SKM-1 treated with dmso at 0.1 percent for 144 hours (cell line): ENCODE data around the gene TMEM117.

Source experiments
- DNase-seq: peaks from one replicate; lab custom pipeline; 2025; ENCODE audit not compliant: unreplicated experiment; lab: John Stamatoyannopoulos, UW

Gene TMEM117

DNA sequence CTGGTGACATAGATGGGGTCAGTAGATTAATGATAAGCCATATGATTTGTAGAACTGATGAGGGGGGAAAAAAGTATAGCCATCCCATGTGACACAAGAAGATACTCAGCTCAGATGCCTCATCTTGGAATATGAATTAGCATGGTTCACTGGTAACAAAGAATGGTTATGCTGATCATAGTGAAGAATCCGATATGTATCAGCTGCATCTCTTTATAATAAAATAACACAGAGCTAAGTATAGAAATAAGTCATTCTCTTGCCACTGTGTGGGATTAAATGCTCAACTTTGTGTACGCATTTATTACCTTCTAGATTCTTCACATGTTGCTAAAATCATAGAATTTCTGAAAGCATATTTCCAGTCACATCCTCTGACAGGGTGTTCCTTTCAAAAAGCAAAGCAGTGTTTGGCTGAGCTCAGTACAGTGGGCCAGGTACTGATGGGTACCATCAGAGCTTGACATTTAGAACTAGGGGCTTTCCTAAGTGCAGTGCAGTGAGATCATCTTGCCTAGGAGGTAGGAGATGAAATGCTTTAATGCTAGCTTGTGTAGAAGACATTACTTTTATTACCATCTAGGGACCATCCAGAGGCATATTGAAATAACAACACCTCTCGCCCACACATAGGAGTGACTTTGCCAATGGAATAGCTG, 256.2 kb downstream of the TMEM117 start:
- DNase-seq, result no peak

- no peak for DNase-seq
Measured at GRCh38 chr12:44098786-44099185, 262.9 kb downstream of the TMEM117 start.

DNA sequence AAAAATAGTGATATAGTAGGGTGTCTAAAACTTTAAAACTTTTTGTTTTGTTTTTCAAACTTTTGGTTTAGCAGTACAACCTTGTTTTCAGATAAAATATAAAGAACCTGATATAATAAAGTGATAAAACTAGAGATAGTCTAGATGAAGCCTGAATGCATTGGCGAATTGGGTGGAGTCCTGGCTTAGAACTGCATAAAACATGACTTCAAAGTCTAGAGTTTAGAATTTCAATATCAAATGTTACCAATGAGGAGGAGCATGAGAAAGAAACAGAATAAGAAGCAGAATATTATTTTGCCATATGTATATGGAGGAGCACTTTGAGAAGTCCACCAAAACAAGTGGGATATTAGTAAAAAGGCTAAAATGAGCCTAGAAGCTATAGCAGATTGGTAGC, 263.6 kb downstream of the TMEM117 start:
- no peak for DNase-seq

GRCh38 chr12:44100264-44100663, 264.4 kb downstream of the TMEM117 start:
- DNase-seq, result no peak

DNA sequence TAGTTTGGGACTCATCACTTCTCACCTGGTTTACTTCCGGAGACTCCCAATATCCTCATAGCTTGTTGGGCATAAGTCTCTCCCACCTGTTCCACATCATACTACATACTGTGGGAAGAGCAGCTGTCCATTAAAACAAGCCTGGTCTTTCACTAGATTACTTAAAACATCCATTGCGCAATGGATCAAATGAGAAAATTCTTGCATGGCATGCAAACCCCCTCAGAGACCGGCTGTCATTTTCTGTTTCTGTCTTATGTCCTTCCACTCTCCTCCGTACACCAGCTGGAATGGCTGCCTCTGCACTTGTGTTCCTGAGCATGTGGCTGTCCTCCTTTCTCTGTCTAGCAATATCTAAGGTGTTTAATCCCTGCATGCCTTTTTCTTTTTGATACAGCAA, 265.6 kb downstream of the TMEM117 start:
- no peak for DNase-seq

DNA sequence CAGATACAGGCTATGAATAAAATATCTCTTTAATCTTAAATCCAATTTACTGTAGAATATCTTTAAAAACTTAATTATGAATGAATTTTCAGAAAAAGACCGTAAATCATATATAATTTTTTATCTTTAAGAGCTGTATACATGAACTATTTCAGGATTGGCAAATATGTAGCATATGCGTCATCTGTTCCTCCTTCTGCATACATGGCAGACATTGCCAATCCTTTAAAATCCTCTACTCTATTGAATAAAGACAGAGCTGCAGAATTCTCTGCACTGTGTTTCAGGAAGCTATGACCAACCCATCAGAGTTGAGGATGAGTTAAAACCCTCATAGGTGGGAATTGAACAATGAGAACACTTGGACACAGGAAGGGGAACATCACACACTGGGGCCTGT, 279.0 kb downstream of the TMEM117 start:
- no peak for DNase-seq

DNA sequence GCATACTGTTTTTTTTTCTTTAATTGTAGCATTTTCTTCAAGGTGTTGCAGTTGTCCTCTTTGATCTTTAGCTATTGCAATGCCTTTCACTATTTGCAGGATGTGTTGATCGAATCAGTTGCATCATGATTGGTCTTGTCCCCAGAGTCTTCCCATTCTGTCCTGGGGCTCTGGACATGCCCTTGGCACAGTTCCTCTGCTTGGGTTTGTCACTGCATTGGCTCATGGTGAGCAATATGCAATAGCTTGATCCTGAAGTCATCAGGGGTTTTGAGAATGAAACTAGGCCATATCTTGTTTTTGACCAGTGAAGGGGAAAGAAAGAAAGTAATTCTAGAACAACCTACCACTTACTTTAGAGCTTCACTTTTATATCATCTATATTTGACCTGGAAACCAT, 281.5 kb downstream of the TMEM117 start:
- DNase-seq, result no peak

DNA sequence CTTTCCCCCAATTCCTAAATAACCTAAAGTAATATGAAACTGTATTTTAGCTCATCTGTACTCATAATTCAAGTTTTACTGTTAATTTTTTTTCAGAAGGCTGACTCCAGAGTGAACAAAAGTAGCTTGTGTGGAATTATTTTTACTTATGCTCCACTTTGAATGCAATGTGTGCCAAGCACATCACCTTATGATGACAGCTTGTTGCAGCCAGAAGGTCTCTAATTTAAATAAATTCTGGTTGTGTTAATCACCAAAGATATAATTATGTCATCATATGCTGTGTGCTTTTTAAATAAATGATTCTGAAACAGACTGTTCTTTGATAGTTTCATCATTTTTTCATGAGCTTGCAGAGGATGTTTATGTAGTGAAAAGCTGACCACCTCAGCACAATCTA, 283.1 kb downstream of the TMEM117 start:
- DNase-seq, result no peak

DNA sequence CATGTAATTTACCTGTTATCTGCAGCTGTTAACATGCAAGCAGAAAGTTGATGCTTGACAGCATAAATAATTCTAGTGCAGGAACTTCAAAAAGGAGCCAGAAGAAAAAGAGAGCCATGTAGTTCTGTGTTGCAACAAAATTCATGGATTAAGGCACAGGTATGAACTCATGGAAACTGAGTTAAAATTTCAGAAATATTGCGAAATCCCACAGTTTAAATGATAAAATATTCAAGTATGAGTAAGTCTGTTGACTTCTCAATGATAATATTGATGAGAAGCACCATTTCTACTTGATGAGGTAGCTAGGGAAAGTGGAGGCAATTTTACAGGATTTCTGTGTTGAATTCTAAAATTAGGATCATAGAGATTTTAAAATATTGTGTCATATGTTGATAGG, 290.9 kb downstream of the TMEM117 start:
- no peak for DNase-seq

GRCh38 chr12:44127966-44128710, 292.3 kb downstream of the TMEM117 start:
- no peak for DNase-seq

- DNase-seq, result no peak
Measured at GRCh38 chr12:44143175-44143574, 307.3 kb downstream of the TMEM117 start.

DNA sequence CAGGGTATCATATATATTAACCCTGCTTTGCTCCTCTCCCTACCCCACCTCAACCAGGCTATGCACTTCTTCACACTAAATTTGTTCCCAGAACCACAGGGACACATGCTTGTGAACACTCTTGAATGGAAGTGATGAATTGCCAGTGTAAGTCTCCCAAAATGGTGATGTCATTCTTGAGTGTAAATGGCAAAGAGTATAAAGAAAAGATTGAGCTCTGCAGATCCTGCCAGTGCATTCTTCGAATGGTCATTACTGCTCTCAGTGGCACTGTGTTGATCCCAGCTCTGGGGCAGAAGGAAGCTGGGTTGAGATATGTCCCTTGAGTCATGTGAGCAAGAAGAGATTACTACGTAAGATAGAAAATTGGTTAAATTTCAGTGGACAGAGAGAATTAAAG, 313.1 kb downstream of the TMEM117 start:
- DNase-seq, result no peak

GRCh38 chr12:44154128-44154527, 318.2 kb downstream of the TMEM117 start:
- DNase-seq, result no peak

DNA sequence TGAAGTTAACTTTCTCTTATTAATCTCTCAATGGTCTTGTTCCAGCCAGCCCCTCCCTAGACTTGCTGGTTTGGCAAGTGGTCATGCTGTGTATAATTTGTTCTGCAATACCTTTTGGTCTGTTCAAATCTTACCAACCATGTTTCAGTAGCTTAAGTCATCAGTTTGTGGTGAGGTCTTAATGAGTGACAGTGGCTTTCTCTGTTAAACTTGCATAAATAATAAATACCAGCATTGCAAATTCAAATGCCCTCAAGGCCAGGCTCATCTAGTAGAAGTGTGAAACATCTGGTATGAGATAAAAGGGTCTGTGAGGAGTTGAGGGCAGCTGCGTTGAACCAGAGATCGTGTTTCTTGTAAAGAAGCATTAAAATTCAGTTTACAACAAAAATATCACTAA, 319.5 kb downstream of the TMEM117 start:
- DNase-seq, result no peak

DNA sequence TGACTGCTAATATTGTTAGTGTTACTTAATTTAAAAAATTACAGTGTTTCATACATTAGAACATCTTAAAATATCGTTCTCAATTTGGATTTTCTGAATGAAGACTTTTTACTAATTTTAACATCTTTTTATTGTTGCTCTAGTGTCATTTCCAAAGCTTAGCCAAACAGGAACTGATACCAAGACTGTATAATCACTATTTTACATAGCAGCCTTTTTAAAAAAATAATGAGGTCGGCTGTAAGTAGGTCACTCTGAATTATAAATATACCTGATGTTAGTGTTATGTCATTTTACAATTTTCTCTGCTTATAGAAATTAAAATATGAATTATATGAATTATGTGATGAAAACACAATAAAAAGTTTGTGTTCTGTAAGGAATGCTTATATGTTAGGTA, 321.5 kb downstream of the TMEM117 start:
- no peak for DNase-seq

DNA sequence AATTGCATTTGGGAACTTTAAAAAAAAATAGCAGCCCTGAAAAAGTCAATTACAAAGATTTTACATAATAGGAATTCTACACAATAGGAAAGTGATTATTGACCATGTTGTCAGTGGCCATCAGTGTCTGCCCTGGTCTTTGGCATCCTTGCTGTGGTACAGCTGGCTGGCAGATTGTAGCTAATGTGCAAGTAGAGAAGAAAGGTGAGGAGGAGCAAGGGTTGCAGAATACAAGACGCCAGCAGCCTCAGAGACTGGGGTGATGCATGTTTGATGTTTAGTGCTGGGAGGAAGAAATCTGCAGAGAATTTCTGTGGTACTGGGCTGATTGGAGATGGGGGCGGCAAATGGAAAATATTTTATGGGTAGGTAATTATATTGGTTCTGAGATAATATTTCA, 322.9 kb downstream of the TMEM117 start:
- DNase-seq, result no peak

DNA sequence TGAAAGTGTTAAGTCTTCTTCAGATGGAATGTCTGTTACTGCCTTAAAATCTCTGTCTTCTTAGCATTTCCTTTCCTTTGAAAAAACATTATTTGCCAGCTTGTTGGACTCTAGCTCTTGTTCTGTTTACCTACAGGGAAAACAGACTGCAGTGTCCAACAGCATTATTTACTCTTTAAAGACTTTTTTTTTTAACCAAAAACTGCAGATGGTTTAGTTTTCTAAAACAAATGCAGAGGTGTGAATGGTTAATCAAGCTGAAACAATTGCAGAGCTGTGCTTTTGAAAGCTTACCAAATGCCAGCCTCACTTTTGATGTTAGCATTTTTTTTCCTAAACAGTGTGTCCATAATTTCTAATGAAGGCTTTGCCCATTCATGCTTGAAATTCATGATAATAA, 323.3 kb downstream of the TMEM117 start:
- no peak for DNase-seq

GRCh38 chr12:44159862-44160261, 324.0 kb downstream of the TMEM117 start:
- no peak for DNase-seq

GRCh38 chr12:44162961-44163360, 327.1 kb downstream of the TMEM117 start:
- DNase-seq, result no peak

GRCh38 chr12:44174053-44174452, 338.2 kb downstream of the TMEM117 start:
- DNase-seq, result no peak

- DNase-seq, result no peak
Measured at GRCh38 chr12:44184499-44185206, 348.8 kb downstream of the TMEM117 start.

DNA sequence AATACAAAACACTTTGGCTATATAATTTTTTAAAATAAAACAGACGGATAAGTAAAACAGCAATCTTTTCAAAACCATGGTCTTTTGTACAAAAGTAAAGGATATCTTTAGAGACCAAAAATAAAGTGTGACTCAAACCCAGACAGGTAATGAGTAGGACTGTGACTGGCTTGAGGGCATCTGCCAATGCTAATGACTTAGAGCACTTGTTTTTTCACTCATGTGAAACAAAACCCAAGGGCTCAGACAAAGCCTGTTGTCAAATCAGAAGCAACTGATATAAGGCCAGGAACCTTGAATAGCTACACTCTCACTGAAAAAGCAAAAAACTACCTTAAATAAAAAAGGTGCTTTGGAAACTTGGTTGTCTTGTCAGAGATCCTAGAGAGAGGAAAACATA, 357.4 kb downstream of the TMEM117 start:
- no peak for DNase-seq
